HL-60 (cell line): ENCODE results near the gene AP3M1.

Experiments
- DNase-seq, 2 experiments: peaks; one replicate each; pipeline ENCODE4 v3.0.0-alpha.2; 2010 to 2020; ENCODE audit warnings: low read depth in 1 of 2, low spot score in 1 of 2
- H3K27ac ChIP-seq: fragments of 250-450 bp; sonication (Bioruptor Pico); replicated peaks from 2 replicates; pipeline ENCODE4 v1.5.1; 2020; ENCODE audit warnings: mild to moderate bottlenecking, moderate library complexity
- H3K27me3 ChIP-seq: fragments of 250-450 bp; sonication (Bioruptor Pico); 2 replicates; pipeline ENCODE4 v1.5.1; 2021; ENCODE audit warnings: mild to moderate bottlenecking, moderate library complexity; ENCODE audit not compliant: insufficient read depth, poor library complexity, severe bottlenecking
- H3K4me3 ChIP-seq: replicated peaks from 2 replicates; pipeline ENCODE4 v1.5.1; 2011; ENCODE audit warnings: mild to moderate bottlenecking, control low read depth, low read length; ENCODE audit not compliant: insufficient read depth
- CTCF ChIP-seq: IDR thresholded peaks from one replicate; pipeline ENCODE4 v1.5.1; 2011; ENCODE audit warnings: low read length, control low read depth, inconsistent platforms; ENCODE audit not compliant: insufficient read depth
- GABPA ChIP-seq: IDR thresholded peaks from 2 replicates; pipeline ENCODE4 v1.6.1; 2012; ENCODE audit warnings: low read depth
- POLR2AphosphoS5 ChIP-seq: IDR thresholded peaks from 2 replicates; pipeline ENCODE4 v1.6.1; 2012; ENCODE audit warnings: low read depth
- REST ChIP-seq: IDR thresholded peaks from 2 replicates; pipeline ENCODE4 v1.6.1; 2012; ENCODE audit warnings: low read depth; ENCODE audit not compliant: insufficient replicate concordance
- SPI1 ChIP-seq: IDR thresholded peaks from 2 replicates; pipeline ENCODE4 v1.6.1; 2012; ENCODE audit warnings: low read depth, mild to moderate bottlenecking, borderline replicate concordance

AP3M1 gene

DNA sequence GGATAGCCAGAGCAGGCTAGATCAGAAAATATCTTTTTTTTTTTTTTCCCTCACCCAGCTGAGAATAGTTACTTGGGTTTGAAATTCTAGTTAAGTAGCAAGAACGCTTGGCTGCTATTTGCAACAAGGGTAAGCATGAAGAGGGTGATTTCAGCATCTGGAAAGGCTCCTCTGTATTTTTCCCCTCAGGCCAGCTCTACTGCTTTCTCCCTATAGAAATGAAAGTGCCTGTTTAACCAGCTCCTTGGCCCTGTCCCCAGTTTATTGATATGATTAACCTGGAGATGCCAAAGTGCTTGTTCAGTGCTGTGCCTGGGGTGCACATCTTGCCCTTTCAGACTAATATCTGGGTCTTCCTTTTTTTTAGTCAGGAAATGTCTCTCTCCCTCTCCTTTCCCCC is 37.1 kb downstream of the AP3M1 start:
- DNase-seq, result no peak
- TF ChIP-seq CTCF, result no peak
- TF ChIP-seq GABPA, result no peak
- TF ChIP-seq SPI1, result no peak
- no peak for TF ChIP-seq POLR2AphosphoS5
- no peak for TF ChIP-seq REST
- H3K27me3 ChIP-seq, result no peaks in the 10 kb centered on the region
- no peak overlapping the region for H3K27ac ChIP-seq
- H3K4me3 ChIP-seq, result no peak overlapping the region

DNA sequence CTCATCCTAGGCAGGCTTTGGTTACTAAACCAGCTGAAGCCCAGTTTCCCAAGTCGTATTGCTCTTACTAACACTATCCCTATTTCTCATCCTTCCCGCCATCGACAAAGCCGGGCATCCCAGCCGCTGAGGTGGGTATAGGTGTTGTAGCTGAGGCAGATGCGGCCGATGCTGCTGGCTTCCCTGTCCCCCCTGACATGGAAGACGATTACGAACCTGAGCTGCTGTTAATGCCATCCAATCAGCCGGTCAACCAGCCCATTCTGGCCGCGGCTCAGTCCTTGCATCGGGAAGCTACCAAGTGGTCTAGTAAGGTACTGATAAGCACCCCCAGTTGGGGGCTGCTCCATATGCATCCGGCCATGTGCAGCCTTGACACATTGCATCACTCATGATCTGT is 38.8 kb downstream of the AP3M1 start:
- TF ChIP-seq CTCF (no peak), POLR2AphosphoS5 (no peak), REST (no peak)
- Histone ChIP-seq H3K4me3 (no peak overlapping the region), H3K27ac (no peak overlapping the region), H3K27me3 (no peaks in the 10 kb centered on the region)
- no peak for DNase-seq

DNA sequence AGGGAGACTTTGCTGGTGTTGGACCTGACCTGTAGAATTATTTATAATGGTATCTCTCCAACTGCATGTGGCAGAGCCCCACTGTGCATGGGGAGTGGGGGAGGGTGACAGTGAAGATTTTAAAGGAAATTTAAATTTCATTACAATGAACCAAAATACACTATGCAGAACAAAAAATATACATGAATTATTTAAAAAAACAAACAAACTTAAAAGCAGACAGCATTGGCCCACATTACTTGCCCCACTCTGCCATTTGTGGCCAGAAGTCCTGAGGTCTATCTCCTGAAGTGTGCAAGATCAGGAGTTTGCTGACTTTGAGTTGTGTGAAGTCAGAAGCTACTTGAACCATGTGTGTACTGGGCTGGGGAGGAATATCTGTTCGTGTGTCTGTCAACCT is 40.5 kb downstream of the AP3M1 start:
- no peak for DNase-seq
- TF ChIP-seq REST, result no peak
- no peak for TF ChIP-seq SPI1
- no peak for TF ChIP-seq POLR2AphosphoS5
- TF ChIP-seq CTCF, result no peak
- no peak for TF ChIP-seq GABPA
- Histone ChIP-seq H3K4me3 (no peak overlapping the region), H3K27ac (no peak overlapping the region), H3K27me3 (no peaks in the 10 kb centered on the region)
